HepG2 (cell line): ENCODE measurements around the gene MRPL38. TPM values are rescaled to one million over a fixed set of nuclear protein-coding genes. Genes with fewer than 3 reads are reported as not detected.

Experiments used
- CREB1 ChIP-seq, 2 experiments: fragments of 450-650 bp in 1 of 2; IDR thresholded peaks; 2 replicates each; pipeline ENCODE4 v1.6.1; 2016 to 2017; ENCODE audit warnings: control low read depth in 1 of 2, mild to moderate bottlenecking in 1 of 2, missing compliant biosample characterization in 1 of 2, missing genetic modification characterization in 1 of 2
- CSRNP2 ChIP-seq: sonication (generic); formaldehyde crosslinking; conservative IDR thresholded peaks from 2 replicates; pipeline ENCODE4 v1.8.0; 2022; ENCODE audit warnings: low read depth, missing genetic modification reagents
- DR1 ChIP-seq: sonication (generic); formaldehyde crosslinking; IDR thresholded peaks from 2 replicates; pipeline ENCODE4 v1.8.0; 2021; ENCODE audit warnings: mild to moderate bottlenecking, missing genetic modification reagents, inconsistent platforms
- IRF2 ChIP-seq: IDR thresholded peaks from 2 replicates; pipeline ENCODE4 v1.6.1; 2018; ENCODE audit warnings: missing genetic modification reagents, missing compliant biosample characterization
- RELA ChIP-seq: sonication (generic); formaldehyde crosslinking; IDR thresholded peaks from 2 replicates; pipeline ENCODE4 v1.4.0; 2020; ENCODE audit warnings: missing genetic modification reagents
- REXO4 ChIP-seq: sonication (generic); formaldehyde crosslinking; IDR thresholded peaks from 2 replicates; pipeline ENCODE4 v1.8.0; 2022; ENCODE audit warnings: missing genetic modification reagents, mild to moderate bottlenecking, borderline replicate concordance
- SOX13 ChIP-seq, 3 experiments: fragments of 450-650 bp in 1 of 3; sonication (generic) in 1 of 3; formaldehyde crosslinking in 1 of 3; IDR thresholded peaks in 2 of 3; conservative IDR thresholded peaks in 1 of 3; 2 replicates each; pipeline versions ENCODE4 v1.5.0 to v1.6.1; 2016 to 2020; ENCODE audit warnings: antibody characterized with exemption in 1 of 3, mild to moderate bottlenecking in 1 of 3, missing compliant biosample characterization in 1 of 3, missing genetic modification reagents in 1 of 3, moderate library complexity in 1 of 3
- SP5 ChIP-seq: IDR thresholded peaks from 2 replicates; pipeline ENCODE4 v1.6.1; 2016; ENCODE audit warnings: low read depth, borderline replicate concordance
- TBL1XR1 ChIP-seq: fragments of 150-350 bp; IDR thresholded peaks from 2 replicates; pipeline ENCODE4 v1.6.1; 2014; ENCODE audit warnings: borderline replicate concordance, low read length; ENCODE audit not compliant: partially characterized antibody
- ZBTB7B ChIP-seq: sonication (generic); formaldehyde crosslinking; IDR thresholded peaks from 2 replicates; pipeline ENCODE4 v1.4.0; 2020; ENCODE audit warnings: missing genetic modification reagents
- ZFP91 ChIP-seq: sonication (generic); formaldehyde crosslinking; IDR thresholded peaks from 2 replicates; pipeline ENCODE4 v1.9.0; 2022; ENCODE audit warnings: missing genetic modification reagents, mild to moderate bottlenecking, borderline replicate concordance
- ZNF17 ChIP-seq: sonication (generic); formaldehyde crosslinking; IDR thresholded peaks from 2 replicates; pipeline ENCODE4 v1.5.0; 2020; ENCODE audit warnings: mild to moderate bottlenecking, missing genetic modification reagents
- ZNF205 ChIP-seq: IDR thresholded peaks from 2 replicates; pipeline ENCODE4 v1.6.1; 2018; ENCODE audit warnings: missing biosample characterization, missing genetic modification reagents
- ZNF264 ChIP-seq: sonication (generic); formaldehyde crosslinking; IDR thresholded peaks from 2 replicates; pipeline ENCODE4 v1.4.0; 2020; ENCODE audit warnings: missing genetic modification reagents
- ZNF362 ChIP-seq: sonication (generic); formaldehyde crosslinking; IDR thresholded peaks from 2 replicates; pipeline ENCODE4 v1.4.0; 2020; ENCODE audit warnings: missing genetic modification reagents, mild to moderate bottlenecking, borderline replicate concordance
- ZNF713 ChIP-seq: sonication (generic); formaldehyde crosslinking; IDR thresholded peaks from 2 replicates; pipeline ENCODE4 v1.4.0; 2020; ENCODE audit warnings: mild to moderate bottlenecking, missing genetic modification reagents
- ZSCAN25 ChIP-seq: sonication (generic); formaldehyde crosslinking; IDR thresholded peaks from 2 replicates; pipeline ENCODE4 v1.8.0; 2022; ENCODE audit warnings: mild to moderate bottlenecking, missing genetic modification reagents
- polyA plus RNA-seq, 8 experiments: library from polyadenylated mRNA; depleted of rRNA in 3 of 8; stranded (reverse) in 7 of 8; unstranded in 1 of 8; fragments of >200 nt; fragmentation: Illumina TruSeq in 4 of 8; extraction: Trizol in 4 of 8; gene quantifications; 2 replicates each; pipeline versions ENCODE4 v1.2.1 to v1.2.3, GENCODE V29; 2011 to 2016; ENCODE audit warnings: low read depth in 4 of 8, missing spikeins in 1 of 8, mixed read lengths in 1 of 8; ENCODE audit not compliant: insufficient read depth in 1 of 8
- total RNA-seq, 5 experiments: library from RNA; depleted of rRNA; stranded (reverse); fragments of >200 nt; fragmentation: Illumina TruSeq; extraction: Trizol; gene quantifications; 2 replicates each; pipeline ENCODE4 v1.2.3, GENCODE V29; 2016; ENCODE audit warnings: low read depth in 1 of 5
- TF ChIP-seq, protein P1 (sequence below): sonication (generic); formaldehyde crosslinking; IDR thresholded peaks from 2 replicates; pipeline ENCODE4 v1.9.0; 2021; ENCODE audit warnings: missing genetic modification reagents, mild to moderate bottlenecking, borderline replicate concordance
- TF ChIP-seq, protein P2 (sequence below): sonication (generic); formaldehyde crosslinking; IDR thresholded peaks from 2 replicates; pipeline ENCODE4 v1.5.1; 2020; ENCODE audit warnings: mild to moderate bottlenecking, missing genetic modification reagents

Gene MRPL38
- total and polyA plus RNA-seq, 2 of the 13 experiments (the other 11 are each of a cell fraction or from before 2014, with no cell fraction given), result 83.7 to 125 TPM

DNA sequence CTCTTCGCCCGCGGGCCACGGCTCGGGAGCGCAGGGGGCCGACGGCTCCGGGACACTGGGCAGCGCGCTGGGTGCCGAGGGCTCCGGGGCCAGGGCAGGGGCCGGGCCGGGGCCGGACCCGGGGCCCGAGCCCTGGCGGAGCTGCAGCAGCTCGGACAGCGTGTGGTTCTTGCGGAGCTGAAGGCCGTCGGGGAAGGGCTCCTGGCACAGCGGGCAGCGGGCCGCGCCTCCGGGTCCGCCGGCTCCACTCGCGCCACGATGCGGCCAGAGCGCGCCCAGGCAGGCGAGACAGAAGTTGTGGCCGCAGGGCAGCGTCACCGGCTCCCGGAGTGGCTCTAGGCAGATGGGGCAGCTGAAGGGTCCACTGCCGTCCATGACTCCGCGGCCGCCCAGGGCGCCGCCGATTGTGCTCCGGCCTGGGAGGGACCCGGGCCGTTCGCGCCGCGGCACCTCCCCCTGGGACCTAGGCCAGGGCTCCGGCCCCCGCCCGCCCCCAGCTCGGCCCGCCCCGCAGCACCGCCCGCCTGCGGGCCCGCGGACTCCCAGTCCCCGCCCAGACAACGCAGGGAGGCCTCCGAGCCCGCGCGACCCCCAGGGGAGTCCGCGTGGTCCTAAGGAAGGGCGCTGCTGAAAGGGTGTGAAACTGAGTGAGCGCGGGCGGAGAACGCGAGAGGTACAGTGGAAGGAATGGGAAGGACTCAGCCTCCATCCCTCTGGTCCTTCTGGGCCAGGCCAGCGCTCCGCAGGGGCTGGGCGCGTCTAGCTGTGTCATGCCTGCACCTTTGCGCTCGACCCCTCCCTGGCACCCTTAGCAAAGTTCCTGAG, 26.3 kb downstream of the MRPL38 start, which contains the start of gene TRIM47 (continued):
- TF ChIP-seq REXO4 (CRISPR knock-in tag) (no peak), CSRNP2 (CRISPR knock-in tag) (no peak), ZNF264 (CRISPR knock-in tag) (no peak), CREB1 (IDR thresholded peaks at IDR 0.05) (no peak), CREB1 (CRISPR knock-in tag; IDR thresholded peaks at IDR 0.05) (no peak), DR1 (no peak; the same call in 1 of the 2 replicates), ZNF205 (CRISPR knock-in tag) (peak; percentile 81), ZNF713 (CRISPR knock-in tag) (peak; percentile 50; the same call in 1 of the 2 replicates), IRF2 (CRISPR knock-in tag) (peak; percentile 82), ZNF362 (CRISPR knock-in tag) (no peak; the same call in 1 of the 2 replicates), SP5 (CRISPR knock-in tag) (peak; percentile 75), RELA (CRISPR knock-in tag) (peak; percentile 58; the same call in 1 of the 2 replicates), ZBTB7B (peak; percentile 98), TBL1XR1 (no peak), ZNF17 (CRISPR knock-in tag) (no peak), SOX13 (IDR thresholded peaks at IDR 0.05) (no peak), SOX13 (CRISPR knock-in tag; conservative IDR thresholded peaks at IDR 0.05 in 1 of 2, IDR thresholded peaks at IDR 0.05 in 1 of 2) (no peak; a peak in 1 of 4 replicates), ZFP91 (CRISPR knock-in tag) (peak; percentile 88), ZSCAN25 (CRISPR knock-in tag) (peak; percentile 43)
- TF ChIP-seq, protein P1, sequence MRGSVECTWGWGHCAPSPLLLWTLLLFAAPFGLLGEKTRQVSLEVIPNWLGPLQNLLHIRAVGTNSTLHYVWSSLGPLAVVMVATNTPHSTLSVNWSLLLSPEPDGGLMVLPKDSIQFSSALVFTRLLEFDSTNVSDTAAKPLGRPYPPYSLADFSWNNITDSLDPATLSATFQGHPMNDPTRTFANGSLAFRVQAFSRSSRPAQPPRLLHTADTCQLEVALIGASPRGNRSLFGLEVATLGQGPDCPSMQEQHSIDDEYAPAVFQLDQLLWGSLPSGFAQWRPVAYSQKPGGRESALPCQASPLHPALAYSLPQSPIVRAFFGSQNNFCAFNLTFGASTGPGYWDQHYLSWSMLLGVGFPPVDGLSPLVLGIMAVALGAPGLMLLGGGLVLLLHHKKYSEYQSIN (CRISPR knock-in tag), result no peak
- TF ChIP-seq, protein P2, sequence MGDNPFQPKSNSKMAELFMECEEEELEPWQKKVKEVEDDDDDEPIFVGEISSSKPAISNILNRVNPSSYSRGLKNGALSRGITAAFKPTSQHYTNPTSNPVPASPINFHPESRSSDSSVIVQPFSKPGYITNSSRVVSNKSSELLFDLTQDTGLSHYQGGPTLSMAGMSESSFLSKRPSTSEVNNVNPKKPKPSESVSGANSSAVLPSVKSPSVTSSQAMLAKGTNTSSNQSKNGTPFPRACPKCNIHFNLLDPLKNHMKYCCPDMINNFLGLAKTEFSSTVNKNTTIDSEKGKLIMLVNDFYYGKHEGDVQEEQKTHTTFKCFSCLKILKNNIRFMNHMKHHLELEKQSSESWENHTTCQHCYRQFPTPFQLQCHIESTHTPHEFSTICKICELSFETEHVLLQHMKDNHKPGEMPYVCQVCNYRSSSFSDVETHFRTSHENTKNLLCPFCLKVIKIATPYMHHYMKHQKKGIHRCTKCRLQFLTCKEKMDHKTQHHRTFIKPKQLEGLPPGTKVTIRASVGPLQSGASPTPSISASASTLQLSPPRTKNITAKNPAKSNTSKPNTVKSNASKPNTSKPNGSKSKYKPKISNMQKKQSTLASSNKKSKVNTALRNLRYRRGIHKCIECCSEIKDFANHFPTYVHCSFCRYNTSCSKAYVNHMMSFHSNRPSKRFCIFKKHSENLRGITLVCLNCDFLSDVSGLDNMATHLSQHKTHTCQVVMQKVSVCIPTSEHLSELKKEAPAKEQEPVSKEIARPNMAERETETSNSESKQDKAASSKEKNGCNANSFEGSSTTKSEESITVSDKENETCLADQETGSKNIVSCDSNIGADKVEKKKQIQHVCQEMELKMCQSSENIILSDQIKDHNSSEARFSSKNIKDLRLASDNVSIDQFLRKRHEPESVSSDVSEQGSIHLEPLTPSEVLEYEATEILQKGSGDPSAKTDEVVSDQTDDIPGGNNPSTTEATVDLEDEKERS, result peak; percentile 76; the same call in 1 of the 2 replicates
